Tibial nerve (tissue), 4 donors: ENCODE data around the gene DLGAP1. TPM values are rescaled to one million over a fixed set of nuclear protein-coding genes. Genes with fewer than 3 reads are reported as not detected.

ENCODE experiments used
- DNase-seq, 2 donors: peaks; one replicate each; pipeline ENCODE4 v3.0.0-alpha.2; 2019; ENCODE audit warnings: low spot score in 2 of 2
- H3K27ac ChIP-seq, 4 donors: fragments of 200-600 bp; sonication (generic) in 3 of 4; one replicate each; pipeline ENCODE4 v1.5.1; 2017 to 2019; ENCODE audit warnings: mild to moderate bottlenecking in 1 of 4
- H3K27me3 ChIP-seq, 2 donors: fragments of 200-600 bp; sonication (generic) in 1 of 2; one replicate each; pipeline versions ENCODE4 v1.5.1 to v1.6.0; 2017 to 2019
- H3K36me3 ChIP-seq, 3 donors: fragments of 200-600 bp; sonication (generic); one replicate each; pipeline ENCODE4 v1.5.1; 2018 to 2019
- H3K4me1 ChIP-seq, 4 donors: fragments of 200-600 bp; sonication (generic) in 3 of 4; one replicate each; pipeline ENCODE4 v1.5.1; 2017 to 2019
- H3K4me3 ChIP-seq, 4 donors: fragments of 200-600 bp; sonication (generic) in 3 of 4; one replicate each; pipeline ENCODE4 v1.5.1; 2017 to 2019; ENCODE audit warnings: mild to moderate bottlenecking in 1 of 4, moderate library complexity in 1 of 4
- H3K9me3 ChIP-seq, 4 donors: fragments of 200-600 bp; sonication (generic) in 3 of 4; one replicate each; pipeline ENCODE4 v1.5.1; 2017 to 2019
- CTCF ChIP-seq, 5 experiments: fragments of 200-600 bp in 3 of 5; fragments of 450-650 bp in 2 of 5; sonication (generic) in 3 of 5; IDR thresholded peaks; one replicate each; pipeline ENCODE4 v1.5.1; 2016 to 2019; ENCODE audit warnings: antibody characterized with exemption in 5 of 5, mild to moderate bottlenecking in 3 of 5, moderate library complexity in 2 of 5
- EP300 ChIP-seq, 2 donors: sonication (generic); formaldehyde crosslinking; IDR thresholded peaks; one replicate each; pipeline ENCODE4 v1.6.1; 2017; ENCODE audit warnings: antibody characterized with exemption in 2 of 2, mild to moderate bottlenecking in 1 of 2
- POLR2A ChIP-seq, 2 donors: fragments of 450-650 bp; IDR thresholded peaks; one replicate each; pipeline ENCODE4 v1.6.1; 2017; ENCODE audit warnings: antibody characterized with exemption in 2 of 2, mild to moderate bottlenecking in 2 of 2, moderate library complexity in 2 of 2
- WGBS, 2 donors: methylation state at CpG; one replicate each; pipeline ENCODE4 v1.1.5; 2018; 5-methylcytosine and 5-hydroxymethylcytosine counted together
- total RNA-seq, 4 donors: library from RNA; depleted of rRNA; stranded (reverse); fragments of >200 nt; gene quantifications; one replicate each; pipeline ENCODE4 v1.1.0, GENCODE V29; 2016

Gene DLGAP1
- total RNA-seq, 4 donors from 2014 or later = 1.5 to 18.3 (median 2.5) TPM

DNA sequence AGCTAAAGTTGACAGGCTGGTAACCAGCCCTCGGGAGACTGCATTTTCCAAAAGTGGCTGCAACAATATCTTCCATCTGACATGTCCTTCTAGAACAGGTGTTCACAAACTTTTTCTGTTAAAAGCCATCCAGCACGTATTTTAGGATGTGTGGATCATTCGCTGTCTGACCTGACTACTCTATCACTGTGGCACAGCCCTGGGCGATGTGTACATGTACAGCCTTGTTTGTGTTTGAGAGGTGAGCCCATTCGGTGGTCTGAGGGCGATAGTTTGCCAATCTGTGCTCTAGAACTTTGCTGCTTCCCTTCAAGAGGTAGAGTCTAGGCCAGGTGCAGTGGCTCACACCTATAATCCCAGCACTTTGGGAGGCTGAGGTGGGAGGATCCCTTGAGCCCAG, 839.0 kb downstream of the DLGAP1 start:
- no peaks in the 10 kb centered on the region for H3K9me3 ChIP-seq
- 90 to 92% methylated on average over 5 to 6 of the region's 6 CpGs for WGBS, 2 donors
- no peak for TF ChIP-seq EP300 (IDR thresholded peaks at IDR 0.05)
- no peak for TF ChIP-seq CTCF (IDR thresholded peaks at IDR 0.05)
- H3K27me3 ChIP-seq = no peaks in the 10 kb centered on the region
- H3K36me3 ChIP-seq = no peaks in the 10 kb centered on the region
- no peak for DNase-seq
- no peak overlapping the region for H3K4me3 ChIP-seq
- no peak overlapping the region for H3K27ac ChIP-seq
- H3K4me1 ChIP-seq = peaks cover 0 to 8% (median 0%) of the 10 kb centered on the region in 4 donors

DNA sequence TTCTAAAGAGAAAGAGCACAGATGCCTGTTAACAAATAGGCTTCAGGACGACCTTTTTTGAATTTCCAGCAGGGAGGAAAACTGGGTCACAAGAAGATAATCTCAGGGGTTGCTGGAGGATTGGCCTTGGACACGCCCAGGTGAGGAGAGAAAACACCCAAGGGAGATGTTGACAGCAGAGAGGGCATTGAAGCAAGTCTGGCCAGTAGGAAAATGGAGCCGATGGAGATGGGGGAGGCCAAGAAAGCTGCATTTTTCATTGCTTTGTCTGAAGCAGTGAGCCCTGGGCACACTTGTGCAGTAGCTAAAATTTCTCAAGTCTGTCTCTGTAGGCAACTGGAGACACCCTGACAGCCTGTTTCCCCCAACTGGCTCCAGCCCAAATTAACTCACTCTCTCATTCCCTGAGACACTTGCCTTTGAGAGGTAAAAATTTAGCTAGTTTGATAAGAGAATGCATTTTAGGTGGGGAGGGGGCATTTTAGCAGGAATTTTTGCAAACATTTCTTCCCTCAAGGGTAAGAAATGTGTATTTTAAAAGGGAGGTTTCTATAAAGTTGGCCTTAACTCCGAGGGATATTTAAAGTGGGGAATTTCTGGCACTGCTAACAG, 839.6 kb downstream of the DLGAP1 start:
- Histone ChIP-seq H3K4me1 (peaks cover 0 to 8% (median 0%) of the 10 kb centered on the region in 4 donors), H3K27me3 (no peaks in the 10 kb centered on the region), H3K36me3 (no peaks in the 10 kb centered on the region), H3K4me3 (no peak overlapping the region), H3K9me3 (no peaks in the 10 kb centered on the region), H3K27ac (no peak overlapping the region)
- WGBS, 2 donors = 58 to 61% methylated on average over 4 of the region's 4 CpGs
- DNase-seq = no peak
- TF ChIP-seq CTCF (IDR thresholded peaks at IDR 0.05) (no peak), EP300 (IDR thresholded peaks at IDR 0.05) (no peak), POLR2A (IDR thresholded peaks at IDR 0.05) (no peak)

DNA sequence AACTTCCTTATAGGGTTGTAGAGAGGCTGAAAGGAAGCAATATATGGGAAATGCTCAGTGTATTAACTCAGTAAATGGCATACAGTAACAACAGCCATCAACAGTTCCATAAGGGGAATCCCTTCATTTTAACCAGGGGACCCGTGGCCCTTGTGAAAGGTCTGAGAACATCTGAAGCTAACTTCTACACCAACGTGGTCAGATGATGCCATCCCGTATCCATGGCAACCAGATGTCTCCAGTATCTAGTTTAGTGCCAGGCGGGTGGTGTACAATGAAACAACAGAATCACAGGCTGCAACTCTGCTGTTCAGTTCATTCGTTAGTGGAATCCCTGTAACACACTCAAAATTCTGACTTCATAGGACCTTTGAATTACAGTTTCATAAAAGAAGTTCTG, 842.8 kb downstream of the DLGAP1 start:
- no peak overlapping the region for H3K27ac ChIP-seq
- TF ChIP-seq POLR2A (IDR thresholded peaks at IDR 0.05) = no peak
- TF ChIP-seq CTCF (IDR thresholded peaks at IDR 0.05) = no peak
- no peak for TF ChIP-seq EP300 (IDR thresholded peaks at IDR 0.05)
- no peaks in the 10 kb centered on the region for H3K9me3 ChIP-seq
- no peaks in the 10 kb centered on the region for H3K36me3 ChIP-seq
- WGBS, 2 donors = 52 to 59% methylated on average over 5 of the region's 5 CpGs
- no peak for DNase-seq
- H3K4me3 ChIP-seq = no peak overlapping the region
- H3K4me1 ChIP-seq = peaks cover 0 to under 1% (median 0%) of the 10 kb centered on the region in 4 donors
- no peaks in the 10 kb centered on the region for H3K27me3 ChIP-seq

- Histone ChIP-seq H3K4me1 (peaks cover 0 to 9% (median 3%) of the 10 kb centered on the region in 4 donors), H3K4me3 (peak overlapping the region in 1 of 4 donors; percentile 24), H3K27me3 (no peaks in the 10 kb centered on the region), H3K9me3 (no peaks in the 10 kb centered on the region), H3K27ac (peak overlapping the region in 1 of 4 donors; percentile 5), H3K36me3 (no peaks in the 10 kb centered on the region)
- WGBS, 2 donors = 59 to 63% methylated on average over 15 of the region's 15 CpGs
- TF ChIP-seq CTCF (IDR thresholded peaks at IDR 0.05) (no peak), POLR2A (IDR thresholded peaks at IDR 0.05) (no peak), EP300 (IDR thresholded peaks at IDR 0.05) (no peak)
- no peak for DNase-seq
These were observed 843.6 kb downstream of the DLGAP1 start for GRCh38 chr18:3611313-3612090.

DNA sequence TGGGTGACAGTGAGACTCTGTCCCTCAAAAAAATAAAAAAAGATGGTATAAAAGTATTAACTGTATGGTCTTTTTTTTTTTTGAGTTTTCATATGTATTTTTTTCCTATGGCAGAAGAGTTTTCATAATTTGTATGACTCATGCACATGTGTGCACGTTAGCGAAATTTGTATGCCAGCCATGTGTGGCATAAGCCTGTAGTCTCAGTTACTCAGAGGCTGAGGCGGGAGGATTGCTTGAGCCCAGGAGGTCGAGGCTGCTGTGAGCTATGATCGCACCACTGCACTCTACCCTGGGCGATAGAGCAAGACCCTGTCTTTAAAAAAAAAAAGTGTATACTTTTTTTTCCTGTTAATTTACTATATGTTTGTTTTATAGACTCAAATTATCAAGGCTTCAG, 844.3 kb downstream of the DLGAP1 start:
- no peaks in the 10 kb centered on the region for H3K27me3 ChIP-seq
- H3K4me1 ChIP-seq = peaks cover 0 to 14% (median 4%) of the 10 kb centered on the region in 4 donors
- no peaks in the 10 kb centered on the region for H3K9me3 ChIP-seq
- DNase-seq = no peak
- no peak overlapping the region for H3K4me3 ChIP-seq
- no peaks in the 10 kb centered on the region for H3K36me3 ChIP-seq
- H3K27ac ChIP-seq = no peak overlapping the region
- 79 to 83% methylated on average over 6 of the region's 6 CpGs for WGBS, 2 donors
- no peak for TF ChIP-seq CTCF (IDR thresholded peaks at IDR 0.05)
